Stimulated activated CD8-positive, alpha-beta memory T cell treated with anti-CD3 and anti-CD28 coated beads, Interleukin-7, amount 100 ng/mL, for 1 hour (primary cell): ENCODE results near the gene FNBP1.

Source experiments
- DNase-seq, 2 donors: peaks; one replicate each; pipeline ENCODE4 v3.0.0-alpha.2; 2020; ENCODE audit warnings: low read depth in 2 of 2

Gene FNBP1

GRCh38 chr9:129875181-129875611 lies 167.8 kb downstream of the FNBP1 start:
- DNase-seq = no peak

- no peak for DNase-seq
Measured at GRCh38 chr9:129874261-129875101, 168.5 kb downstream of the FNBP1 start.

DNA sequence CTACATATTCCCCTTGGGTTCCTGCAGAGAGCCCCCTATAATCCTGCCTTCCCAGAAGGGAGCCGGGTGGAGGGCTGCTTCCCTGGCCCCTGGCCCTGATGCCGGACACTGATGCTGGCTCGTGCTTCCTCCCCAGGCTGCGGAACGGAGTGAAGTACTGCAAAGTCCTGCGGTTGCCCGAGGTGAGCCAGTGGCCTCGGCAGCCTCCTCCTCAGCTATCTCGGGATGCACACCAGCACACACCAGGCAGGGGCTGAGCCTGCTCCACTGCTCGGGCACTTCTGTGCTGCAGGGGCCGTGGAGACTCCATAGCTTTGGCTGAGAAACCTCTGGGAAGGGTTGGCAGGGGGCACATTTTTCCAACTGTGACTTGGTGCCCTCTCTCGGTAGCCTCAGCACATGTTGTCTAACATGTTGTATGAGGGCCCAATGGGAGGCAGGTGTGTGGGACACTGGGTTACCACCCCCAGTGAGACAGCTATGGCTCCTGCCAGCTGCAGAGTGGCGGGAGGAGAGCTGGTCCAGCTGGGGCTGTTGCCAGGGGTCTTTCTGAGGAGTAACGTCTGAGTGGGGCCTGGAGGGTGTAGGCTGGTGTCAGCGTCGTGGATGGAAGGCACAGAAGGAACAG lies 169.3 kb downstream of the FNBP1 start:
- no peak for DNase-seq

- DNase-seq = no peak
Measured at GRCh38 chr9:129871046-129871445, 171.9 kb downstream of the FNBP1 start.

DNA sequence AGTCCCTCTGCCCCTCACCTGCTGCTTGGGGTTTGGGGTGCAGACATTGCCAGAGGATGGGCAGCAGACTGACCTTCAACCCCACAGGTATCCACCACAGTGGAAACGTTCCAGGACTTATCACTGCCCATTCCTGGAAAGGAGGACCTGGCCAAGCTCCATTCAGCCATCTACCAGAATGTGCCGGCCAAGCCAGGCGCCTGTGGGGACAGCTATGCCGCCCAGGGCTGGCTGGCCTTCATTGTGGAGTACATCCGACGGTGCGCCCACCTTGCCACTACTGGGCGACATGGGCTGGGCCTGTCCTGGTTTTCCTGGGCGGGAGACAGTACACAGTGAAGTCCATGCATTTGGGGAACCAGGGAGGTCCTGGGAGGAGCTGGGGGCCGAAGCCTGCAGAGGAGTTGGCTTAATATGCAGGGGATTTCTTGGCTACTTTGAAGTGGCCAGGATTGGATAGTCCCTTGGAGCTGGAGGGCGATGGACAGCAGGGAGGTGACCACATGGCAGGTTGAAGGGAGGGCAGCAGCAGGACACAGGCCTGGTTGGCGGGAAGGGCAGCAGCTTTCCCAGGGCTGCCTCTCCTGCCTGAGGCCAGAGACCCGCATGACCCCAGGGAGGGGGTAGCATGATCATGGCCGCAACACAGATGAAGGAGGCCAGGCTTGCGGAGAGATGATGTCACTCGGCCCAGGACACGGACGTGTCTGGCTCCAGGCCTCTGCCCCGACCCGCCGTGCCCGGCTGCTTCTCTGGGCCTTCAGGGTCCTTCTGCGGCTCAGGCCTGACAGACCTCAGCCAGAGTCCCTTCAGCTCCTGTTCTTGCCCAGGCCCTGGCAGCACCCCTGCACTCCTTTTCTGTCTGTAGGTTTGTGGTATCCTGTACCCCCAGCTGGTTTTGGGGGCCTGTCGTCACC lies 173.1 kb downstream of the FNBP1 start:
- no peak for DNase-seq

GRCh38 chr9:129868872-129869486 lies 174.0 kb downstream of the FNBP1 start:
- DNase-seq = peak; percentile 73 to 76

DNA sequence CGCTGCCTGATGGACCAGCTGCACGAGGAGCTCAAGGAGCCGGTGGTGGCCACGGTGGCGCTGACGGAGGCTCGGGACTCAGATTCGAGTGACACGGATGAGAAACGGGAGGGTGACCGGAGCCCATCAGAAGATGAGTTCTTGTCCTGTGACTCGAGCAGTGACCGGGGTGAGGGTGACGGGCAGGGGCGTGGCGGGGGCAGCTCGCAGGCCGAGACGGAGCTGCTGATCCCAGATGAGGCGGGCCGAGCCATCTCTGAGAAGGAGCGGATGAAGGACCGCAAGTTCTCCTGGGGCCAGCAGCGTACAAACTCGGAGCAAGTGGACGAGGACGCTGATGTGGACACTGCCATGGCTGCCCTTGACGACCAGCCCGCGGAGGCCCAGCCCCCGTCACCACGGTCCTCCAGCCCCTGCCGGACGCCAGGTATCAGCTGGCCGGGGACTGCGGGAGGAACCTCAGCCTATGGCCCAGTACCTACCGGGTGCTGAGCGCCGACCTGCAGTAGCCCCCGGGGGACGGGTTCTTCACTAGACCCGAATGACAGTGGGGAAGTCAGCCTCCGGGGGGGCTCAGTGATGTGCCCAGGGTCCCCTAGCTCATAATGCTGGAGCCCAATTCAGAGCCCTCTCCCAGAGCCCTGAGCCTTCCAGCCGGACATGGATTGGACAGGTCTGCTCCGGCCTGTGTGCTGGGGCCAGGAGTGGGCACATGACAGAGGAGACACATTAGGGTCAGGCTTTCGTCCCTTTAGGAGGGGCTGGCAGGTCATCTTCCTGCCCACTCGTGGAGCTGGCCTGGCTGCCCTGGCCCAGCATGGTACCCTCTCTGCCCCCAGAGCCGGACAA lies 174.7 kb downstream of the FNBP1 start:
- no peak for DNase-seq

- no peak for DNase-seq
Measured at GRCh38 chr9:129867136-129868022, 175.6 kb downstream of the FNBP1 start.

DNA sequence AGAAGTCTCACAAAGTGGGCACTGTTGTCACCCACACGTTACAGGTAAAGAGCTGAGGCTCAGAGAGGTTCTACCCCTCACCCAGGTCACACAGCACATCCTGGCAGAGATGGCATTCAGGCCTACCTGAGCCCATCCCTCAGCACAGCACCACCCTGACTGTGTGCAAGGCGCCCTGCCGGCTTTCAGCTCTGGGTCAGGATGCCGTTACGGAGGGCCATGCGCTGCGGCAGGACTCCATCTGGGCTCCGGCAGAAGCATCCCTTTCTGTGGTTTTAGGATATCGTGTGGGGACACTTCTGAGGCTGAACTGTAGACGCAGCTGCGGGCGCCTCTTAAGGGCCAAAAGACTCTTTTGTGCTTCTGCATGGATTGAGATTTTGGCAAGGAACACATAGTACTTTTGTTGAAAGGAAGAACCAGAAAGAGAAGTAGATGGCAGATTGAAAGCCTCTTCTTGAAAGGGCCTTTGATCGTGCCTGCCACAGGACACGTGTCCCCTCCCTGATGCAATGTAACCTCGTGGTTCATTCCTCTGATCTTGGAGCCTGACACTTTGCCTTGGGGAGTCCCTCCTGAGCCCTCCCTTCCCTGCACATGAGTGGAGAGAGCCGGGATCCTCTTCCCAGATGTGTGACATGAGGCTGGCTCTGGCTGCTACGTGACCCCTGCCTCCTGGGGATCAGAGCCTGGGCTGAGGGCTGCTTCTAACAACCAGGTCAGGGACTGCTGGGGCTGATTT lies 176.4 kb downstream of the FNBP1 start:
- no peak for DNase-seq

GRCh38 chr9:129865668-129866320 lies 177.2 kb downstream of the FNBP1 start:
- no peak for DNase-seq

DNA sequence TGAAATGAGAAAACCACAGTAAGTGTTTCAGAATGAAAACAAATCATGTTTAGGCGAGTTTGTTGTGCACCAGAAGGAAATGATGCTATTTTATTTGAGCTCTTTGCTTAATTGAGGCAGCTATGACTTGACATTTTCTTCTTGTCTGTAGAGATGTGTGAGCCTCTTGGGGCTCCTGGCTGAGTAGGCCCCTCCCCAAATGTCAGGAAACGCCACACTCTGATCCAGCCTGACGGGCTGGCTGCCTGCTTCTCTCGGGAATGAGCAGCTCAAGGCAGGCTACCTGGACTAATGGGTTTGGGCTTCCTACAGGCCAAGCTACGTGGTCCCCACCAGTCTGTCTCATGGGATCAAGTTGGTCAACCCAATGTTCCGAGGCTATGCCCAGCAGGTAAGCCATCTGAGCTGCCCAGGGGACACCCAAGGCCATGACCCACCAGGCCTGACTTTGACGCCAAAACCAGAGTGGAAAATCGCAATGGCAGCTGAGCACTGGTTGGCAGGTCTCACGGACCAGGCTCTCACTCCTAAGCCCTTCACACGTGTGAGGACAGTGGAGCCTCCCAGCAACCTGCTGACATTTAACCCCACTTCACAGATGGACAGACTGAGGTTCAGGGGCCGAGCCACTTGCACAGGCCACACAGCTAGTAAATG lies 177.9 kb downstream of the FNBP1 start:
- no peak for DNase-seq

GRCh38 chr9:129863059-129863690 lies 179.8 kb downstream of the FNBP1 start:
- peak in 1 of 2 donors; percentile 45 for DNase-seq

DNA sequence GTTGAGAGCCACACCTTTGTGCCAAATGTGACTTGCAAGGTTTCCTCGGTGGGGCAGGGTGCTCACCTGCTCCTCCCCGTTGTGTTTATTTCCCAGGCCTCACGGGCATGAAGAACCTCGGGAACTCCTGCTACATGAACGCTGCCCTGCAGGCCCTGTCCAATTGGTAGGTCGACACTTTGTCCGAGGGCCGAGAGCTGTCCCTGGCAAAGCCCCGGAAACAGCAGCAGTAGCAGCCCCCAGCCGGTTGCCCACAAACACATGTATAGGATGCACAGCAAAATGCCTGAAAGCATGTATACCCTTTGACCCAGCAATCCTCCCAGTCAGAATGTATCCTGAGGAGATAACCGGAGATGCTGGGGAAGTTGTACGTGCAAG lies 181.6 kb downstream of the FNBP1 start:
- DNase-seq = no peak

- no peak for DNase-seq
Measured at GRCh38 chr9:129860653-129861446, 182.1 kb downstream of the FNBP1 start.

- DNase-seq = no peak
Measured at GRCh38 chr9:129858167-129858962, 184.6 kb downstream of the FNBP1 start.

GRCh38 chr9:129857207-129857606 lies 185.8 kb downstream of the FNBP1 start:
- DNase-seq = no peak
